Spleen (tissue), 11 donors: Measurements from ENCODE around the gene DPH2. TPM values are rescaled to one million over a fixed set of nuclear protein-coding genes. Genes with fewer than 3 reads are reported as not detected.

ENCODE experiments used
- DNase-seq: peaks from one replicate; pipeline ENCODE4 v3.0.0-alpha.2; 2020
- H3K27ac ChIP-seq, 8 donors: fragments of 200-600 bp; sonication (generic) in 7 of 8; 1 replicate in 4 of 8; 2 replicates in 4 of 8; pipeline versions ENCODE4 v1.5.0 to v1.8.0; 2016 to 2021; ENCODE audit warnings: inconsistent platforms in 4 of 8, mild to moderate bottlenecking in 4 of 8, moderate library complexity in 1 of 8
- H3K27me3 ChIP-seq, 7 donors: fragments of 200-600 bp; sonication (generic) in 6 of 7; replicated peaks in 1 of 7; 1 replicate in 4 of 7; 2 replicates in 3 of 7; pipeline versions ENCODE4 v1.5.0 to v1.8.0; 2016 to 2021; ENCODE audit warnings: inconsistent platforms in 3 of 7, mild to moderate bottlenecking in 1 of 7
- H3K36me3 ChIP-seq, 6 donors: fragments of 200-600 bp; sonication (generic) in 5 of 6; 1 replicate in 4 of 6; 2 replicates in 2 of 6; pipeline versions ENCODE4 v1.5.0 to v1.8.0; 2016 to 2021; ENCODE audit warnings: inconsistent platforms in 2 of 6
- H3K4me1 ChIP-seq, 6 donors: fragments of 200-600 bp; sonication (generic) in 5 of 6; 1 replicate in 3 of 6; 2 replicates in 3 of 6; pipeline versions ENCODE4 v1.5.0 to v1.8.0; 2016 to 2021; ENCODE audit warnings: inconsistent platforms in 3 of 6
- H3K4me3 ChIP-seq, 8 donors: fragments of 200-600 bp; sonication (generic) in 7 of 8; 1 replicate in 4 of 8; 2 replicates in 4 of 8; pipeline versions ENCODE4 v1.5.0 to v1.8.0; 2016 to 2021; ENCODE audit warnings: inconsistent platforms in 4 of 8, mild to moderate bottlenecking in 4 of 8, moderate library complexity in 2 of 8
- H3K9me3 ChIP-seq, 8 donors: fragments of 200-600 bp; sonication (generic) in 7 of 8; 1 replicate in 4 of 8; 2 replicates in 4 of 8; pipeline versions ENCODE4 v1.5.0 to v1.8.0; 2016 to 2021; ENCODE audit warnings: inconsistent platforms in 4 of 8
- CTCF ChIP-seq, 11 experiments: fragments of 200-600 bp in 7 of 11; fragments of 450-650 bp in 4 of 11; sonication (generic) in 4 of 11; IDR thresholded peaks in 8 of 11; conservative IDR thresholded peaks in 3 of 11; 1 replicate in 7 of 11; 2 replicates in 4 of 11; pipeline versions ENCODE4 v1.4.0 to v1.8.0; 2016 to 2021; ENCODE audit warnings: antibody characterized with exemption in 11 of 11, inconsistent platforms in 4 of 11, mild to moderate bottlenecking in 1 of 11
- POLR2A ChIP-seq, 3 donors: fragments of 450-650 bp; IDR thresholded peaks; one replicate each; pipeline ENCODE4 v1.5.1; 2017; ENCODE audit warnings: antibody characterized with exemption in 3 of 3, mild to moderate bottlenecking in 1 of 3
- POLR2AphosphoS5 ChIP-seq, 3 donors: sonication (generic); formaldehyde crosslinking; IDR thresholded peaks; one replicate each; pipeline ENCODE4 v1.5.1; 2017; ENCODE audit warnings: antibody characterized with exemption in 3 of 3
- WGBS, 5 donors: extraction: QIAGEN DNeasy Blood & Tissue Kit in 3 of 5; methylation state at CpG; one replicate each; pipeline versions ENCODE4 v1.1.5 to v1.1.7; 2013 to 2018; 5-methylcytosine and 5-hydroxymethylcytosine counted together
- intact Hi-C: fragments of 100-400 bp; cut with DNase I; formaldehyde crosslinking; loops from one replicate; pipeline ENCODE4 v1.15.0; 2023; ENCODE audit warnings: low total_unique reads
- polyA plus RNA-seq, 3 donors: library from polyadenylated mRNA; stranded (reverse); fragments of 200-250 nt; gene quantifications; one replicate each; pipeline ENCODE4 v1.2.1, GENCODE V29; 2013
- total RNA-seq, 7 donors: library from RNA; depleted of rRNA in 3 of 7; stranded (reverse); fragments of >200 nt in 3 of 7; fragmentation: NEBNext Ultra II Directional in 4 of 7; extraction: Animal tissue kit (Norgen Biotek cat#: 25700) in 4 of 7; gene quantifications; one replicate each; pipeline versions ENCODE4 v1.1.0 to v1.2.1, GENCODE V29; 2016 to 2021
- donor health status: healthy with polysubstance abuse.
- donor health status: DM: no; HTN: no; CAD: no; lungs with moderate emphysema.
- donor health status: DM: no; HTN: no; CAD: no.
- donor health status: Bipolar disorder and iron deficiency.
- donor health status: healthy.
- donor health status: DM: no; HTN: no; CAD: no.
- donor health status: DM: yes; HTN: yes; CAD: no.

The DPH2 gene
- total and polyA plus RNA-seq, 10 donors = 15.7 to 36.5 (median 24.5) TPM

GRCh38 chr1:43982808-43983207 is 13.0 kb downstream of the DPH2 start:
- Histone ChIP-seq H3K36me3 (peaks cover 0 to 25% (median 1%) of the 10 kb centered on the region in 6 donors), H3K4me1 (peaks cover 7 to 52% (median 31%) of the 10 kb centered on the region in 6 donors), H3K27me3 (peaks cover 0 to 6% (median 0%) of the 10 kb centered on the region in 7 donors), H3K4me3 (peak overlapping the region in 1 of 8 donors; percentile 11), H3K27ac (peak overlapping the region in 7 of 8 donors; percentile 32 to 69 (median 47)), H3K9me3 (no peaks in the 10 kb centered on the region)
- no peak for DNase-seq
- WGBS, 5 donors = 47 to 81% (median 71%) methylated on average over 15 of the region's 15 CpGs
- intact Hi-C loops = no loop called here
- peak; percentile 47 to 60 (median 53) for TF ChIP-seq POLR2AphosphoS5 (IDR thresholded peaks at IDR 0.05)
- TF ChIP-seq CTCF (IDR thresholded peaks at IDR 0.05 in 8 of 11, conservative IDR thresholded peaks at IDR 0.05 in 3 of 11) = no peak

DNA sequence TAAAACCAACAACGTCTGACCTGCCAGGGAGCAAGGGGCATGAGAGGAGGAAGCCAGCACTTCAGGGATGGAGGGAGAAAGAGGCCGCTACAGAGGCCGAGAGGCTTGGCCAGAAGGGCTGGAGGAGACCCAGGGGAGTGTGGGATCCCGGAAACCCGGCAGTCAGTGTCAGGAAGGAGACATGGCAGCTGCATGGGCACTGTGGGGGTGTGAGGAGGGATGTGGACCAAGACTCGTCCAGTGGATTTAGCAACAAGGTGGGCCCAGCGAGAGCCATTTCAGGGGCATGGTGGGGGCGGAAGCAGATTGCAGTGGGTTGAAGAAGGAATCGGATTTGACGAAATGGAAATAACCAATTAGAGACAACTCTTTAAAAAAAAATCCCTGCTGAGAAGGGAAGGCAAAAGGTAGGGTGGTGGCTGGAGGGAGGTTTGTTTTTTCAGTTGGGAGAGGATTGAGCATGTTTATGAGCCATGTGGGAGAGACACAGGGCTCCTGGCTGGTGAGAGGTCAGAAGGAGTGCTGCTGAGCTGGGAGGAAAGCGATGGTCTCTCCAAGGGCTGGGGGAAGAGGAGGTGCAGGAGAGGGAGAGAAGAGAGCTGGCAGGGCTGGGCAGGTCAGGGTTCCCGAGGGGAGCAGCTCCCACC is 13.6 kb downstream of the DPH2 start:
- peak overlapping the region in 7 of 8 donors; percentile 32 to 69 (median 47) for H3K27ac ChIP-seq
- intact Hi-C loops = no loop called here
- 78 to 88% (median 85%) methylated on average over 12 of the region's 12 CpGs for WGBS, 5 donors

GRCh38 chr1:43984855-43985254 is 15.0 kb downstream of the DPH2 start:
- 94 to 99% (median 95%) methylated on average over 14 to 16 of the region's 16 CpGs for WGBS, 5 donors
- no peaks in the 10 kb centered on the region for H3K27me3 ChIP-seq
- H3K4me3 ChIP-seq = no peak overlapping the region
- intact Hi-C loops = no loop called here
- no peak overlapping the region for H3K27ac ChIP-seq
- H3K4me1 ChIP-seq = peaks cover 0 to 35% (median 14%) of the 10 kb centered on the region in 6 donors
- no peak for TF ChIP-seq POLR2A (IDR thresholded peaks at IDR 0.05)
- TF ChIP-seq POLR2AphosphoS5 (IDR thresholded peaks at IDR 0.05) = no peak
- TF ChIP-seq CTCF (IDR thresholded peaks at IDR 0.05 in 8 of 11, conservative IDR thresholded peaks at IDR 0.05 in 3 of 11) = no peak
- H3K36me3 ChIP-seq = peaks cover 0 to 18% (median 0%) of the 10 kb centered on the region in 6 donors
- no peak for DNase-seq
- H3K9me3 ChIP-seq = no peaks in the 10 kb centered on the region

More for the DNA sequence above, 13.6 kb downstream of the DPH2 start:
- peaks cover 1 to 46% (median 25%) of the 10 kb centered on the region in 6 donors for H3K4me1 ChIP-seq
- no peak for TF ChIP-seq POLR2AphosphoS5 (IDR thresholded peaks at IDR 0.05)
- TF ChIP-seq CTCF (IDR thresholded peaks at IDR 0.05 in 8 of 11, conservative IDR thresholded peaks at IDR 0.05 in 3 of 11) = no peak
- no peak for TF ChIP-seq POLR2A (IDR thresholded peaks at IDR 0.05)
- peaks cover 0 to 19% (median 0%) of the 10 kb centered on the region in 6 donors for H3K36me3 ChIP-seq
- peaks cover 0 to 6% (median 0%) of the 10 kb centered on the region in 7 donors for H3K27me3 ChIP-seq
- H3K9me3 ChIP-seq = no peaks in the 10 kb centered on the region
- DNase-seq = no peak
- peak overlapping the region in 1 of 8 donors; percentile 11 for H3K4me3 ChIP-seq

GRCh38 chr1:43985984-43986595 is 16.3 kb downstream of the DPH2 start:
- 83 to 93% (median 89%) methylated on average over 4 of the region's 4 CpGs for WGBS, 5 donors
- H3K4me1 ChIP-seq = peaks cover 0 to 31% (median 12%) of the 10 kb centered on the region in 6 donors
- H3K36me3 ChIP-seq = peaks cover 0 to 18% (median 0%) of the 10 kb centered on the region in 6 donors
- no peaks in the 10 kb centered on the region for H3K27me3 ChIP-seq
- H3K4me3 ChIP-seq = no peak overlapping the region
- intact Hi-C loops = no loop called here
- no peaks in the 10 kb centered on the region for H3K9me3 ChIP-seq
- no peak overlapping the region for H3K27ac ChIP-seq
- TF ChIP-seq CTCF (IDR thresholded peaks at IDR 0.05 in 8 of 11, conservative IDR thresholded peaks at IDR 0.05 in 3 of 11) = no peak
- no peak for TF ChIP-seq POLR2AphosphoS5 (IDR thresholded peaks at IDR 0.05)
- TF ChIP-seq POLR2A (IDR thresholded peaks at IDR 0.05) = no peak
- DNase-seq = no peak
